H1 (cell line): ENCODE measurements around the gene PPP1R10. TPM values are rescaled to one million over a fixed set of nuclear protein-coding genes. Genes with fewer than 3 reads are reported as not detected.

Experiments used
- FOSL1 ChIP-seq: IDR thresholded peaks from 2 replicates; pipeline ENCODE4 v1.6.1; 2011; ENCODE audit warnings: mild to moderate bottlenecking, low read depth, low read length, moderate library complexity; ENCODE audit not compliant: insufficient read depth
- USF2 ChIP-seq: IDR thresholded peaks from 2 replicates; pipeline ENCODE4 v1.6.1; 2011; ENCODE audit warnings: low read length, improper control_type of control experiment
- ZNF274 ChIP-seq: IDR thresholded peaks from 2 replicates; pipeline ENCODE4 v1.7.0; 2012; ENCODE audit warnings: low read length, borderline replicate concordance; ENCODE audit errors: extremely low read depth
- polyA plus RNA-seq, 7 experiments: library from polyadenylated mRNA; depleted of rRNA in 3 of 7; stranded (reverse) in 5 of 7; unstranded in 2 of 7; fragments of >200 nt in 5 of 7; fragments of 200-250 nt in 2 of 7; gene quantifications; 1 replicate in 5 of 7; 2 replicates in 1 of 7; 4 replicates in 1 of 7; pipeline versions ENCODE4 v1.2.1 to v1.2.3, GENCODE V29; 2011 to 2013; ENCODE audit warnings: missing spikeins in 2 of 7, mixed read lengths in 2 of 7
- total RNA-seq: library from RNA; stranded (reverse); fragmentation: NEBNext Ultra II Directional; extraction: Animal tissue kit (Norgen Biotek cat#: 25700); gene quantifications from 2 replicates; pipeline ENCODE4 v1.2.1, GENCODE V29; 2021

PPP1R10 gene
- total and polyA plus RNA-seq, 2 of the 8 experiments (the other 6 are each of a cell fraction or from before 2014, with no cell fraction given), result 23.9 to 89.1 TPM

GRCh38 chr6:30556906-30557682 is 59.9 kb downstream of the PPP1R10 start, which contains the start of gene PRR3 (continued):
- TF ChIP-seq USF2 (no peak; the same call in 1 of the 2 replicates), FOSL1 (no peak), ZNF274 (no peak)
